ENCODE measurements around the gene FOXO3B.
"Not testable (repeated sequence)": the region's sequence is repeated elsewhere in the genome, so short reads cannot be mapped to it uniquely, and the experiment has no call there.

DNA sequence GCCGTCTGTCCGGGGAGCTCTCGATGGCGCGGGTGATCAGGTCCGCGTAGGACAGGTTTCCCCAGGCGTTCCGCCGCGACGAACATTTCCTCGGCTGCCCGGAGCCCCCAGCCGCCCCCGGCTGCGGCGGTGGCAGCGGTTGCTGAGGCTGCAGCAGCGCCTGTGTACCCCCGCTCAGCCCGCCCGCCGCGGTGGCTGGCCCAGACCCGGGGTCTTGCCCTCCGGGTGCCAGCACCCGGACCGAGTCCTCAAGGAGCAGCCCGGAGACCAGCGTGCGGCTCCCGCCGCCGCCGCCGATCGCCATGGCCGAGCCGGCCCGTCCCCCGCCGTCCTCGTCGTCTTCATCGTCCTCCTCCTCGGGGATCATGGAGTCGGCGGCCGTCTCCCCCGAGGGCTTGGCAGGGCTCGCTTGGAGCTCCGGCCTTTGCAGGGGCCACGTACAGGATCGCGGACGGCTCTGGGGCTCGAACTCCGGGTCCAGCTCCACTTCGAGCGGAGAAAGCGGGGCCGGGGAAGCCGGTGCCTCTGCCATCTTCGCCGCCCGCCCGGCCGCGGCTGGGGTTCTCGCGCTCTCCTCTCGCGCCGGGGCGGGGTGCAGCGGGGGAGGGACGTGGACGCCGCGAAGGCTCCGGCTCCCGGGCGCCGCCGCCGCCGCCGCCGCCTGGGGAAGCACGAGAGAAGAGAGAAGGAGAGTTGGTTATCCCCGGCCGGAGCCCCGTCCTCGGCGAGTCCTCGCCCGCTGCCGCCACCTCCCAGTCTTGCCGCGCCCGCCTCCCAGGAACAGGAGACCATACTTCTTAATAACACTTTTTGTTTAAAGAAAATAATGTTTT is 9.5 kb downstream of the FOXO3B start:
- TF ChIP-seq, protein P1, sequence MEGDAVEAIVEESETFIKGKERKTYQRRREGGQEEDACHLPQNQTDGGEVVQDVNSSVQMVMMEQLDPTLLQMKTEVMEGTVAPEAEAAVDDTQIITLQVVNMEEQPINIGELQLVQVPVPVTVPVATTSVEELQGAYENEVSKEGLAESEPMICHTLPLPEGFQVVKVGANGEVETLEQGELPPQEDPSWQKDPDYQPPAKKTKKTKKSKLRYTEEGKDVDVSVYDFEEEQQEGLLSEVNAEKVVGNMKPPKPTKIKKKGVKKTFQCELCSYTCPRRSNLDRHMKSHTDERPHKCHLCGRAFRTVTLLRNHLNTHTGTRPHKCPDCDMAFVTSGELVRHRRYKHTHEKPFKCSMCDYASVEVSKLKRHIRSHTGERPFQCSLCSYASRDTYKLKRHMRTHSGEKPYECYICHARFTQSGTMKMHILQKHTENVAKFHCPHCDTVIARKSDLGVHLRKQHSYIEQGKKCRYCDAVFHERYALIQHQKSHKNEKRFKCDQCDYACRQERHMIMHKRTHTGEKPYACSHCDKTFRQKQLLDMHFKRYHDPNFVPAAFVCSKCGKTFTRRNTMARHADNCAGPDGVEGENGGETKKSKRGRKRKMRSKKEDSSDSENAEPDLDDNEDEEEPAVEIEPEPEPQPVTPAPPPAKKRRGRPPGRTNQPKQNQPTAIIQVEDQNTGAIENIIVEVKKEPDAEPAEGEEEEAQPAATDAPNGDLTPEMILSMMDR (conservative IDR thresholded peaks at IDR 0.05 in 1 of 2, IDR thresholded peaks at IDR 0.05 in 1 of 2; ENCODE audit: extremely low read depth in 1 of 2, insufficient read depth in 1 of 2, low read depth in 1 of 2, low read length in 2 of 2): not testable (repeated sequence)
- not testable (repeated sequence) for TF ChIP-seq EZH2 (IDR thresholded peaks at IDR 0.05; ENCODE audit: borderline replicate concordance, low read length)
